ENCODE results near the gene CAPN14.
A peak's percentile ranks its signal among the peaks of the same experiment; 100 is the strongest.
"Not testable (repeated sequence)": the region's sequence is repeated elsewhere in the genome, so short reads cannot be mapped to it uniquely, and the experiment has no call there.

Gene CAPN14

GRCh38 chr2:31196622-31197021 is 20.7 kb downstream of the CAPN14 start:
- no peak for DNase-seq (ENCODE audit: low spot score)

DNA sequence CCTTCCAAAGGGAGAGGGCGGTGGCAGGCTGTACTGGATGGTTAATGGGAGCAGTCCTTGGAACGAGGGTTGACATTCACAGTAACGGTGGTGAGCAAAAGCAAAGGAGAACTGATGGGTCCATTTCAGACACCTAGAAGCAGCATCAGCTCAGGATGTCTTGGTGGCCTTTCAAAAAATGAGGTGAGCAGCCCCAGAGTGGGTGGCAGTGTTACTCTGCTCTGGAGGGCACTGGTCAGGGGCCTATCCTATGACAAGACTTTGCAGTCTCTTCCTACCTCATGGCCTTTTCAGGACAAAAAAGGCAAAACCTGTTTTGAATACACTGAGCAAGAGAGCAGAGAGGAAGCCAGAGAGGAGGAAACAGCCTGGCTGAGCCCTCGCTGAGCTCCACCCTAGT is 23.5 kb downstream of the CAPN14 start:
- no peak for DNase-seq (ENCODE audit: low spot score)

DNA sequence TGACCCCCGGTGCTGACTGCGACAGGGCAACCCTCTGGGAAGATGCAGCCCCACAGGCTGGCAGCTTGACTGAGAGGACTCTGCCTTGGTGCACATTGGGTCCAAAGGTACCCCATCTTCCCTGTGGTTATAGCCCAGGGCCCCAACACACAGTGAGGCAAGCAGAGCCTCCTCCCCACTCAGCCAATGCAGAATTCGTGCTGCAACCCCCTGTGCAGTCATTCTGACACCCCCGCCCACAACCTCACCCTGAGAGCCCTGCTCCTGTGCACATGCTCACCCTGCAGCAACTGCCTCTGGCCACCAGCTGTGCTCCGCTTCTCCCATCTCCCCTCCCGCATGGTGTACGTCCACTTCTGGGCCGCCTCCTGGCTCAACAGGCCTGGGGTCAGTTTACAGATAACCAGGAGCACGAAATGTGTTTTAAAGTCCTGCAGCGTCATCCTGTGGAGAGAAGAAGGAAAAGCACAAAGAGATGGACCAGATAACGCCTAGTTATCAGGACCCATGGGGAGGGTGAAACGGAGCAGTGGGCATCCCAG is 24.4 kb downstream of the CAPN14 start:
- DNase-seq (ENCODE audit: low spot score): no peak

GRCh38 chr2:31192396-31192795 is 24.9 kb downstream of the CAPN14 start:
- no peak for DNase-seq (ENCODE audit: low spot score)

- no peak for DNase-seq (ENCODE audit: low spot score)
Observed at GRCh38 chr2:31191931-31192330, 25.4 kb downstream of the CAPN14 start.

DNA sequence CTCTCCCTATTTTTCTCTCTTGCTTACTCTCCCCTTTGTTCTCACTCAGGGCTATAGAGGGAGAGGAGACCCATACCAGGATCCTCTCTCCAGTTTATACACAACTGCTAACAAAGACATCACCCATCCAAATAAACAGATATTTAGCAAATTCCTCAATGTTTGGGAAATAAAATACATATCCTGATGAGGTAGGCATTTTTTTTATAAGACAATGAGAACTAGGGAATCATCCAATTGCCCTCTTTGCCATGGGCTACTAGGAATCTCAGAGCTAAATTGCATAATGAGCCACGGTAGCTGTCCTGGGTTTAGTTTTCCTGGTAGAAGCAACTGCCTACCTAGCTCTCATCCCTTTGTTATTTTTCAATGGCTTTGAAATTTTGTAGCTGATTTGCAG is 27.1 kb downstream of the CAPN14 start:
- DNase-seq (ENCODE audit: low spot score): no peak

DNA sequence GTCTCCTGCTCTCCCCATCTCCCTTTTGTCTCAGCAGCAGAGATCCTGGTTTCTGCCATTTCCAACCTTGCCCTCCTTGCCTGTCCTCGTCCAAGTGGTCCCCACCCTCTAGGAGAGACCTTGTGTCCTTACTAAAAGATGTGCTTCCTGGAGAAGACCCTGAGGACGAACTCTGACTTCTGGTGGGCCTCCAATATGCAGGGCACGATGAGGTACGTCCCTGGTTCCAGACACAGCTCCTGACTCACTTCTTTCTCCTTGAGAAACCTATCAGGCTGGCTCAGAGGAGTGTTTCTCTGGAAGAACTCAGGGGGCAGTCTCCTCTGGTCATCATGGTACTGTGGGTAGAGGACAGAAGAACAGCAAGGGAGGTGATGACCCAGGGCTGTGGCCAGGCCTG is 28.2 kb downstream of the CAPN14 start:
- DNase-seq (ENCODE audit: low spot score): no peak

- DNase-seq (ENCODE audit: low spot score): no peak
Observed at GRCh38 chr2:31188131-31188530, 29.2 kb downstream of the CAPN14 start.

GRCh38 chr2:31187166-31187565 is 30.1 kb downstream of the CAPN14 start:
- DNase-seq (ENCODE audit: low spot score): no peak

DNA sequence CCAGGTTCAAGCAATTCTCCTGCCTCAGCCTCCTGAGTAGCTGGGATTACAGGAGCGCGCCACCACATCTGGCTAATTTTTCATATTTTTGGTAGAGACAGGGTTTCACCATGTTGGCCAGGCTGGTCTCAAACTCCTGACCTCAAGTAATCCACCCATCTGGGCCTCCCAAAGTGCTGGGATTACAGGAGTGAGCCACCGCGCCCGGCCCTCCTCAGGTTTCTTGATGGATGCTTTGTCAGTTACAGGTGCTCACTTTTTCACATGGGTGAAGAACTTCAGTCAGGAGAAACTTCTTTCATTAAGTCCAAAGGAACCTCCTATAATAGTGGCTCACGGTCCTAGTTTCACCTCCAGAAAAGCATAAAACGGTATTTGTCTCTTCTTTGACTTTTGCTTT is 33.3 kb downstream of the CAPN14 start:
- not testable (repeated sequence) for DNase-seq (ENCODE audit: low spot score)

- DNase-seq (ENCODE audit: low spot score): no peak
Observed at GRCh38 chr2:31176742-31177141, 40.6 kb downstream of the CAPN14 start.

- DNase-seq (ENCODE audit: low spot score): no peak
Observed at GRCh38 chr2:31171142-31171541, 46.2 kb downstream of the CAPN14 start.

- peak; percentile 37 for DNase-seq (ENCODE audit: low spot score)
Observed at GRCh38 chr2:31170071-31170698, 47.1 kb downstream of the CAPN14 start.

GRCh38 chr2:31168291-31168690 is 49.0 kb downstream of the CAPN14 start:
- no peak for DNase-seq (ENCODE audit: low spot score)

GRCh38 chr2:31166925-31167324 is 50.4 kb downstream of the CAPN14 start:
- no peak for DNase-seq (ENCODE audit: low spot score)

DNA sequence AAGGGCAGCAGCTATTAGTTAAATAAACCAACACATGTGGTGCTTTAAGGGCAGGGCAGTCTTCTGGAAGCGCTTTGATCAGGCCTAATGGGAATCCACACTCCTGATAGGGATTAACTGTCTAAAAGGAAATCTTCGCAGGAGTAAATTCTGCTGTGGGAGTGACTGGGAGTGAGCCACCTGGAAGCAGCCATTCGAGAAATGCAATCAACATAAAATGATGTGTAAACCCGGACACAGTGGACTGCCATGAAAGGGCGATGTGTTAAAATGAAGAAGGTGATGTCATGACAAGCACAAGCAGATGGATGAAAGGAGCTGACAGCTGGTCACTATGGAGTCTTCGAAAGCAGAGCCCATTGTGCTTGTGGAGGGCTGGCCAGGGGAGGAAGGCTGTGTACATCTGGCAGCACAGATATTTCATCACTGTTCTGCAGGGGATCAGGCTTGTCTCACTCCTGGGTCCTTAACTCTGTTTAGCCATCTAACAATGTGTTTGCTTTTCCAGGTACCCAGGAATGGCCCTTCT is 54.2 kb downstream of the CAPN14 start:
- DNase-seq (ENCODE audit: low spot score): no peak

DNA sequence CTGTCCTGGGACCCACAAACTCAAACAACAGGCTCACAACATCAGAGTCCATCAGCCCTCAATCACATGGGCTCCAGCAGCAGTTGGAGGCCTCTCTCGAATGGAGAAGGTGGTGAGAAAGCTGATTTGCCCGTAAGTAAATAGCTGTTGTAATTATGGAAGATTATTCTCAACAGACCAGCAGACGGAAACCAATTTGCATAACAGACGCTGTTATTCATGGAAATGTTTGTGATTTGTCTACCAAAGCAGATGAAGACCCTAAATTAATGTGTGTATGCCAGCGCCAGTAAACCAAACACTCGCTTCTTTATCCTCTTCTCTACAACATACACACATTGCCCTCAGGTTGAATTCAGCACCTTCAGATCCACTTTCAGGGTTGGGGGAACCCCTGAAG is 55.7 kb downstream of the CAPN14 start:
- no peak for DNase-seq (ENCODE audit: low spot score)

DNA sequence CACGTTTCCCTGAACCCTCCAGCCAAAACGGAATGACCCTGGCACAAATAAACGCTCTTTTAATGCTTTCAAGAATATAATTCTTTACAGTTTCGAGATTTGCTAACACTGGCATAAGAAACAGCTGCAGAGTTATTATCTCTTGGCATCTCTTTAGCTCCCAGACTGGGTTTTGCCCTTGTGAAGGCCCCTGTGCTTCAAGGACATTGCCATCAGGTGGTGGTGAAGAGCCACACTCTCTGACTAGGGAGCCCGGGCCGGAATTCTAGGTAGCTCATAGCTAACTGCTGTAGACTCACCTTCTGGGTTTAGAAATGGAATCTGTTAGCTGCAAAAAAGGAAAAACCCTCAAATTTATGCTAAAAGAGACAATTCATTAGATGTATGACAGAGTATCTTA is 65.8 kb downstream of the CAPN14 start:
- no peak for DNase-seq (ENCODE audit: low spot score)

DNA sequence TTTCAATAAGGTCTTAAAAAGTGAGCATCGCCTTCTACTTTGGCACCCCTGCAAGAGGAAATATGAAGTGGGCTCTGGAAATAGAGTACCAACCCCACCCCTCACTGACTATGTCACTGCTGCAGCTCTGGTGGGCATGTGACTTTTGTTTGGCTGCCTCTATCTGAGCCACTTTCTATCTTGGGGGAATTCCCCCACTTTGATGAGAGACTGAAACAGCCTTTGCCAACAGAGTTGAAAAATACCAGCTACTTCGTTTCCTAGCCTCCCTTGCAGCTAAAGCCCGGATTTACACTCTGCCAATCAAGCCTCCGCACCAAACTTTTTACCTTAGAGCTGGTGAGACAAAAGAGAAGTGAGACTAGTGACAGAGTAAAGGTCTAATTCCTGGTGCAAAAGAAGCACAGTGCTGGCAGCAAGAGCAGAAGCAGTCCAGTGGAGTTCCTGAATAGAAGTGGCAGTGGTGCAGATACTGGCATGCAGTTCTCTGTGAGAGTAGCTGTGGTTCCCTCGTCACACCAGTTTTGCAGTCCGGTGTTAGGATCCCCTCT is 67.1 kb downstream of the CAPN14 start:
- DNase-seq (ENCODE audit: low spot score): no peak

- DNase-seq (ENCODE audit: low spot score): no peak
Observed at GRCh38 chr2:31148514-31148913, 68.8 kb downstream of the CAPN14 start.

- no peak for DNase-seq (ENCODE audit: low spot score)
Observed at GRCh38 chr2:31147645-31148044, 69.7 kb downstream of the CAPN14 start.

GRCh38 chr2:31142110-31142509 is 75.2 kb downstream of the CAPN14 start:
- no peak for DNase-seq (ENCODE audit: low spot score)

- no peak for DNase-seq (ENCODE audit: low spot score)
Observed at GRCh38 chr2:31141443-31142085, 75.8 kb downstream of the CAPN14 start.
